Astrocyte (in vitro differentiated cells and primary cell): ENCODE measurements around the gene PUS7L. TPM values are rescaled to one million over a fixed set of nuclear protein-coding genes. Genes with fewer than 3 reads are reported as not detected.

Source experiments
- DNase-seq: peaks from one replicate; pipeline ENCODE4 v3.0.0-alpha.2; 2010; ENCODE audit warnings: low read depth
- FAIRE-seq: peaks from 2 replicates; lab custom pipeline; 2011; peaks lifted over from hg19 to GRCh38; lab: Jason Lieb, UNC
- H2AFZ ChIP-seq: 2 replicates; pipeline ENCODE4 v1.6.0; 2012; ENCODE audit warnings: low read depth, low read length, inconsistent platforms
- H3K27ac ChIP-seq: 2 replicates; pipeline ENCODE4 v1.5.1; 2011; ENCODE audit warnings: low read depth, low read length, inconsistent platforms
- H3K27me3 ChIP-seq: 2 replicates; pipeline ENCODE4 v1.6.0; 2011; ENCODE audit warnings: low read length, inconsistent platforms; ENCODE audit not compliant: insufficient read depth
- H3K36me3 ChIP-seq: 2 replicates; pipeline ENCODE4 v1.5.1; 2011; ENCODE audit warnings: low read length, inconsistent platforms; ENCODE audit not compliant: insufficient read depth
- H3K4me1 ChIP-seq: 2 replicates; pipeline ENCODE4 v1.5.1; 2011; ENCODE audit warnings: low read length, inconsistent platforms; ENCODE audit not compliant: insufficient read depth
- H3K4me2 ChIP-seq: 2 replicates; pipeline ENCODE4 v1.6.0; 2012; ENCODE audit warnings: low read length, inconsistent platforms
- H3K4me3 ChIP-seq: 2 replicates; pipeline ENCODE4 v1.5.1; 2011; ENCODE audit warnings: low read depth, mild to moderate bottlenecking, low read length, inconsistent platforms; ENCODE audit not compliant: insufficient read depth
- H3K79me2 ChIP-seq: 2 replicates; pipeline ENCODE4 v1.6.0; 2012; ENCODE audit warnings: mild to moderate bottlenecking, low read length, inconsistent platforms; ENCODE audit not compliant: insufficient read depth
- H3K9ac ChIP-seq: 2 replicates; pipeline ENCODE4 v1.6.0; 2012; ENCODE audit warnings: mild to moderate bottlenecking, low read length, inconsistent platforms
- H3K9me3 ChIP-seq: 2 replicates; pipeline ENCODE4 v1.5.1; 2012; ENCODE audit warnings: low read depth, mild to moderate bottlenecking, low read length, inconsistent platforms; ENCODE audit not compliant: insufficient read depth
- H4K20me1 ChIP-seq: 2 replicates; pipeline ENCODE4 v1.6.0; 2012; ENCODE audit warnings: low read length, inconsistent platforms; ENCODE audit not compliant: insufficient read depth
- H3K27ac Mint-ChIP-seq: one replicate; pipeline ENCODE4 v1.8.0; 2021; ENCODE audit warnings: mild to moderate bottlenecking, mixed read lengths; ENCODE audit not compliant: unreplicated experiment
- H3K27me3 Mint-ChIP-seq: one replicate; pipeline ENCODE4 v1.8.0; 2021; ENCODE audit warnings: low read depth, mixed read lengths; ENCODE audit not compliant: unreplicated experiment
- H3K36me3 Mint-ChIP-seq: one replicate; pipeline ENCODE4 v1.8.0; 2021; ENCODE audit warnings: low read depth, mixed read lengths; ENCODE audit not compliant: unreplicated experiment
- H3K4me1 Mint-ChIP-seq: one replicate; pipeline ENCODE4 v1.8.0; 2021; ENCODE audit warnings: low read depth, mixed read lengths; ENCODE audit not compliant: unreplicated experiment
- H3K4me3 Mint-ChIP-seq: one replicate; pipeline ENCODE4 v1.8.0; 2021; ENCODE audit warnings: mild to moderate bottlenecking, moderate library complexity, mixed read lengths; ENCODE audit not compliant: unreplicated experiment
- H3K9me3 Mint-ChIP-seq: one replicate; pipeline ENCODE4 v1.8.0; 2021; ENCODE audit warnings: mild to moderate bottlenecking, mixed read lengths; ENCODE audit not compliant: unreplicated experiment
- EZH2 ChIP-seq: IDR thresholded peaks from 2 replicates; pipeline ENCODE4 v1.6.1; 2012; ENCODE audit warnings: mild to moderate bottlenecking, low read length, inconsistent platforms; ENCODE audit not compliant: insufficient read depth
- total RNA-seq: library from RNA; stranded (reverse); gene quantifications from 2 replicates; pipeline ENCODE4 v1.2.1, GENCODE V29; 2021
- TF ChIP-seq, protein P1 (sequence below): IDR thresholded peaks from 2 replicates; pipeline ENCODE4 v1.5.1; 2011; ENCODE audit warnings: low read depth, mild to moderate bottlenecking, inconsistent platforms, low read length, moderate library complexity; ENCODE audit not compliant: insufficient read depth

The PUS7L gene
- total RNA-seq, 1 donor from 2014 or later: 11.4 TPM

DNA sequence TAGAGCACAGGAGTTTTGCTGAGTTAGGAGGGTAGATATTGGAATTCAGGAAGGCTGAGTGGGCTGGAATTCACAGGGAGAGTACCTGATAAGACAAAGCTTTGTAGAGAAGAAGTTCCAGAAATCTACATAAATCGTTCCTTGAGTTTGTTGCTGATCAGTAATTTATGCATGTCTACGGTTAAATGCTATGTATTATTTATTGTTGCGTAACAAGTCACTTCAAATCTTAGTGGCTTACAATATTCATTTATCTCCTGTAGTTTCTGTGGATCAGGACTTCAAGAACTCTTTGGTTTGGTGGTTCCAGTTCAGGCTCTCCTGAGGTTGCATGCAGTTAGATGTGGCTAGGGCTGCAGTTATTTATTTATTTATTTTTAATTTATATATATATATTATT, 7.8 kb downstream of the PUS7L start:
- no peak overlapping the region for H3K27ac Mint-ChIP-seq
- peaks cover 3% of the 10 kb centered on the region for H3K79me2 ChIP-seq
- no peaks in the 10 kb centered on the region for H4K20me1 ChIP-seq
- peaks cover 5% of the 10 kb centered on the region for H3K36me3 Mint-ChIP-seq
- peaks cover 14% of the 10 kb centered on the region for H3K36me3 ChIP-seq
- H2AFZ ChIP-seq: no peak overlapping the region
- H3K4me2 ChIP-seq: no peak overlapping the region
- H3K9me3 Mint-ChIP-seq: no peaks in the 10 kb centered on the region
- H3K9ac ChIP-seq: no peak overlapping the region
- H3K27me3 ChIP-seq: no peaks in the 10 kb centered on the region
- FAIRE-seq: no peak
- TF ChIP-seq, protein P1, sequence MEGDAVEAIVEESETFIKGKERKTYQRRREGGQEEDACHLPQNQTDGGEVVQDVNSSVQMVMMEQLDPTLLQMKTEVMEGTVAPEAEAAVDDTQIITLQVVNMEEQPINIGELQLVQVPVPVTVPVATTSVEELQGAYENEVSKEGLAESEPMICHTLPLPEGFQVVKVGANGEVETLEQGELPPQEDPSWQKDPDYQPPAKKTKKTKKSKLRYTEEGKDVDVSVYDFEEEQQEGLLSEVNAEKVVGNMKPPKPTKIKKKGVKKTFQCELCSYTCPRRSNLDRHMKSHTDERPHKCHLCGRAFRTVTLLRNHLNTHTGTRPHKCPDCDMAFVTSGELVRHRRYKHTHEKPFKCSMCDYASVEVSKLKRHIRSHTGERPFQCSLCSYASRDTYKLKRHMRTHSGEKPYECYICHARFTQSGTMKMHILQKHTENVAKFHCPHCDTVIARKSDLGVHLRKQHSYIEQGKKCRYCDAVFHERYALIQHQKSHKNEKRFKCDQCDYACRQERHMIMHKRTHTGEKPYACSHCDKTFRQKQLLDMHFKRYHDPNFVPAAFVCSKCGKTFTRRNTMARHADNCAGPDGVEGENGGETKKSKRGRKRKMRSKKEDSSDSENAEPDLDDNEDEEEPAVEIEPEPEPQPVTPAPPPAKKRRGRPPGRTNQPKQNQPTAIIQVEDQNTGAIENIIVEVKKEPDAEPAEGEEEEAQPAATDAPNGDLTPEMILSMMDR: no peak
- TF ChIP-seq EZH2: no peak
- no peak overlapping the region for H3K27ac ChIP-seq
- no peaks in the 10 kb centered on the region for H3K4me1 ChIP-seq
- H3K9me3 ChIP-seq: no peaks in the 10 kb centered on the region
- no peak overlapping the region for H3K4me3 ChIP-seq
- no peaks in the 10 kb centered on the region for H3K4me1 Mint-ChIP-seq
- DNase-seq: no peak
- no peak overlapping the region for H3K4me3 Mint-ChIP-seq
- H3K27me3 Mint-ChIP-seq: no peaks in the 10 kb centered on the region

DNA sequence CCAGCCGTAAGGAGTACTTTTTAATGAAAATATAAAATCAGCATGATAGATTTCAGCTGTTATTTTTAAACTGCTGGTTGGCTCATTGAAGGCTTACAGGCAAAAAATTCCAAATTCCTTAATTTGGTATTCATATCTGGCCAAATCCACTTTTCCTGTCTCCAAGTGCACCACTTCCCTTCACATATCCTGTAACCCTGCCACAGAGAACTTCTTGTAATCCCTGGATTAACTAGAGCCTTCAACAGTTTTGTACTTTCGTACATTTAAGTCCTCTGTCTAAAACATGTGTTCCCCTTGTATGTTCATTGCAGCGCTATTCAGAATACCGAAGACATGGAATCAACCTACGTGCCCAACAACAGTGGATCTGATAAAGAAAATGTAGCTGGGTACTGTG, 9.6 kb downstream of the PUS7L start:
- Histone ChIP-seq H3K36me3 (peaks cover 26% of the 10 kb centered on the region), H3K9ac (no peak overlapping the region), H4K20me1 (no peaks in the 10 kb centered on the region), H2AFZ (no peak overlapping the region), H3K9me3 (peaks cover 8% of the 10 kb centered on the region), H3K4me1 (no peaks in the 10 kb centered on the region), H3K27ac (no peak overlapping the region), H3K79me2 (peaks cover 3% of the 10 kb centered on the region), H3K27me3 (no peaks in the 10 kb centered on the region), H3K4me2 (no peak overlapping the region), H3K4me3 (no peak overlapping the region)
- FAIRE-seq: no peak
- H3K4me3 Mint-ChIP-seq: no peak overlapping the region
- H3K9me3 Mint-ChIP-seq: peaks cover 6% of the 10 kb centered on the region
- peaks cover 16% of the 10 kb centered on the region for H3K36me3 Mint-ChIP-seq
- H3K4me1 Mint-ChIP-seq: no peaks in the 10 kb centered on the region
- H3K27me3 Mint-ChIP-seq: no peaks in the 10 kb centered on the region
- TF ChIP-seq EZH2: no peak
- TF ChIP-seq, protein P1: no peak
- DNase-seq: no peak
- H3K27ac Mint-ChIP-seq: no peak overlapping the region

DNA sequence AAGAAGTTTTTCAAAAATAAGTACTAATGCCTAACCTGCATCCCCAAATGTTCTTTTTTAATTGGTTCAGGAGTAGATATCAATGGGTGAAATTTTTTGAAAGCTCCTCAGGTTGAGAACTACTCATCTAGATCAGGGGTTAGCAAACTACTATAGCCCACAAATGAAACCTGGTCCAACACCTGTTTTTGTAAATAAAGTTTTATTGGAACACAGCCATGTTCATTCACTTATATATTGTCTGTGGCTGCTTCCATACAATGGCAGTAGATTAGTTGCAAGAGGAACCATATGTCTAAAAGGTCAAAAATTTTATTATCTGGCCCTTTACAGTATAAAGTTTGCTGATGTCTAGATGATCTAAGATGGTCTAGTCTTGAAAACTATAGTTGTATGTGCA, 13.8 kb downstream of the PUS7L start:
- no peaks in the 10 kb centered on the region for H4K20me1 ChIP-seq
- peaks cover 26% of the 10 kb centered on the region for H3K36me3 ChIP-seq
- H2AFZ ChIP-seq: no peak overlapping the region
- no peak for DNase-seq
- TF ChIP-seq, protein P1: no peak
- no peak for TF ChIP-seq EZH2
- H3K36me3 Mint-ChIP-seq: peaks cover 19% of the 10 kb centered on the region
- H3K4me2 ChIP-seq: no peak overlapping the region
- H3K27ac ChIP-seq: no peak overlapping the region
- H3K4me3 Mint-ChIP-seq: no peak overlapping the region
- no peak for FAIRE-seq
- no peaks in the 10 kb centered on the region for H3K27me3 ChIP-seq
- H3K9ac ChIP-seq: no peak overlapping the region
- peaks cover 20% of the 10 kb centered on the region for H3K4me1 ChIP-seq
- no peaks in the 10 kb centered on the region for H3K79me2 ChIP-seq
- H3K4me3 ChIP-seq: no peak overlapping the region
- no peak overlapping the region for H3K27ac Mint-ChIP-seq
- peaks cover 6% of the 10 kb centered on the region for H3K9me3 Mint-ChIP-seq
- H3K9me3 ChIP-seq: peaks cover 8% of the 10 kb centered on the region
- H3K4me1 Mint-ChIP-seq: peaks cover 9% of the 10 kb centered on the region
- H3K27me3 Mint-ChIP-seq: no peaks in the 10 kb centered on the region
